SH-SY5Y (cell line): Measurements from ENCODE around the gene MEF2B.

ENCODE experiments used
- GATA2 ChIP-seq: IDR thresholded peaks from 2 replicates; pipeline ENCODE4 v1.6.1; 2011; ENCODE audit warnings: mild to moderate bottlenecking, low read depth, low read length
- GATA3 ChIP-seq: IDR thresholded peaks from 2 replicates; pipeline ENCODE4 v1.6.1; 2011; ENCODE audit warnings: low read depth, mild to moderate bottlenecking, low read length, moderate library complexity

- TF ChIP-seq GATA3 (no peak), GATA2 (no peak)
These were observed 9.5 kb downstream of the MEF2B start for GRCh38 chr19:19160461-19161035.
